Hematopoietic multipotent progenitor cell (in vitro differentiated cells): Measurements from ENCODE around the gene NPTX1. TPM values are rescaled to one million over a fixed set of nuclear protein-coding genes. Genes with fewer than 3 reads are reported as not detected.

Source experiments
- DNase-seq, 3 donors: peaks; one replicate each; pipeline ENCODE4 v3.0.0-alpha.2; 2011 to 2015; ENCODE audit warnings: low read depth in 2 of 3, low spot score in 2 of 3
- total RNA-seq: library from RNA; depleted of rRNA; stranded (reverse); fragments of >200 nt; gene quantifications from one replicate; pipeline ENCODE4 v1.2.3, GENCODE V29; 2012

The NPTX1 gene
- total RNA-seq, 1 donor = under 0.01 TPM

GRCh38 chr17:80504686-80505413 lies 28.4 kb upstream of the NPTX1 start:
- no peak for DNase-seq

- no peak for DNase-seq
Measured at GRCh38 chr17:80503921-80504320, 27.5 kb upstream of the NPTX1 start.

GRCh38 chr17:80503031-80503430 lies 26.6 kb upstream of the NPTX1 start:
- no peak for DNase-seq

- DNase-seq = no peak
Measured at GRCh38 chr17:80502578-80502877, 26.1 kb upstream of the NPTX1 start.

GRCh38 chr17:80501741-80502577 lies 25.6 kb upstream of the NPTX1 start:
- no peak for DNase-seq

- DNase-seq = no peak
Measured at GRCh38 chr17:80499961-80500665, 23.7 kb upstream of the NPTX1 start.

- no peak for DNase-seq
Measured at GRCh38 chr17:80499560-80499959, 23.2 kb upstream of the NPTX1 start.

- no peak for DNase-seq
Measured at GRCh38 chr17:80498920-80499410, 22.6 kb upstream of the NPTX1 start.

- DNase-seq = no peak
Measured at GRCh38 chr17:80498242-80498919, 22.0 kb upstream of the NPTX1 start.

GRCh38 chr17:80497726-80498241 lies 21.4 kb upstream of the NPTX1 start:
- DNase-seq = no peak

- DNase-seq = no peak
Measured at GRCh38 chr17:80494547-80494946, 18.1 kb upstream of the NPTX1 start.

GRCh38 chr17:80492343-80493136 lies 16.1 kb upstream of the NPTX1 start:
- DNase-seq = no peak

GRCh38 chr17:80491478-80492342 lies 15.3 kb upstream of the NPTX1 start:
- no peak for DNase-seq

GRCh38 chr17:80487511-80487910 lies 11.1 kb upstream of the NPTX1 start:
- no peak for DNase-seq

GRCh38 chr17:80486692-80487091 lies 10.3 kb upstream of the NPTX1 start:
- no peak for DNase-seq

GRCh38 chr17:80485846-80486245 lies 9.4 kb upstream of the NPTX1 start:
- DNase-seq = no peak

- no peak for DNase-seq
Measured at GRCh38 chr17:80482555-80483308, 6.3 kb upstream of the NPTX1 start.

- no peak for DNase-seq
Measured at GRCh38 chr17:80482058-80482318, 5.6 kb upstream of the NPTX1 start.
